Fibroblast of gingiva (primary cell): Measurements from ENCODE around the gene FBXO47.
"Not testable (repeated sequence)": the region's sequence is repeated elsewhere in the genome, so short reads cannot be mapped to it uniquely, and the experiment has no call there.

Source experiments
- DNase-seq: peaks from one replicate; pipeline ENCODE4 v3.0.0-alpha.2; 2011; ENCODE audit warnings: low read depth

The FBXO47 gene

GRCh38 chr17:38980490-38981217 lies 13.5 kb upstream of the FBXO47 start:
- DNase-seq: no peak

- DNase-seq: no peak
These were observed 11.0 kb upstream of the FBXO47 start for GRCh38 chr17:38978180-38978579.

- peak; percentile 77 for DNase-seq
These were observed 9.0 kb upstream of the FBXO47 start for GRCh38 chr17:38976187-38976551.

- no peak for DNase-seq
These were observed 3.6 kb upstream of the FBXO47 start for GRCh38 chr17:38970804-38971203.

GRCh38 chr17:38970128-38970527 lies 2.9 kb upstream of the FBXO47 start:
- no peak for DNase-seq

GRCh38 chr17:38969281-38969680 lies 2.1 kb upstream of the FBXO47 start:
- DNase-seq: no peak

GRCh38 chr17:38961413-38961812 lies 5.8 kb downstream of the FBXO47 start:
- no peak for DNase-seq

- DNase-seq: no peak
These were observed 6.8 kb downstream of the FBXO47 start for GRCh38 chr17:38960402-38960801.

- DNase-seq: no peak
These were observed 7.7 kb downstream of the FBXO47 start for GRCh38 chr17:38959508-38959907.

- DNase-seq: peak; percentile 48
These were observed 8.4 kb downstream of the FBXO47 start for GRCh38 chr17:38958756-38959155.

GRCh38 chr17:38958326-38958725 lies 8.9 kb downstream of the FBXO47 start:
- no peak for DNase-seq

GRCh38 chr17:38953800-38954199 lies 13.4 kb downstream of the FBXO47 start:
- DNase-seq: not testable (repeated sequence)

GRCh38 chr17:38947189-38947588 lies 20.0 kb downstream of the FBXO47 start:
- no peak for DNase-seq

GRCh38 chr17:38943607-38944006 lies 23.6 kb downstream of the FBXO47 start:
- no peak for DNase-seq

- DNase-seq: no peak
These were observed 24.4 kb downstream of the FBXO47 start for GRCh38 chr17:38942696-38943334.

- no peak for DNase-seq
These were observed 26.8 kb downstream of the FBXO47 start for GRCh38 chr17:38940404-38940803.

GRCh38 chr17:38939987-38940386 lies 27.2 kb downstream of the FBXO47 start:
- no peak for DNase-seq

- DNase-seq: not testable (repeated sequence)
These were observed 33.2 kb downstream of the FBXO47 start for GRCh38 chr17:38933962-38934361.

- not testable (repeated sequence) for DNase-seq
These were observed 36.4 kb downstream of the FBXO47 start for GRCh38 chr17:38930782-38931181.

- DNase-seq: no peak
These were observed 40.7 kb downstream of the FBXO47 start for GRCh38 chr17:38926293-38927070.

- no peak for DNase-seq
These were observed 41.8 kb downstream of the FBXO47 start, which contains the start of gene LASP1NB for GRCh38 chr17:38925263-38925995. LASP1NB (plus strand) TSS chr17:38925614.
